Fibroblast of skin of scalp (primary cell): ENCODE data around the gene MGST1.
"Not testable (repeated sequence)": the region's sequence is repeated elsewhere in the genome, so short reads cannot be mapped to it uniquely, and the experiment has no call there.

Experiments
- DNase-seq: peaks from one replicate; pipeline ENCODE4 v3.0.0-alpha.2; 2013

MGST1 gene

GRCh38 chr12:16352481-16352880 lies 5.0 kb downstream of the MGST1 start:
- DNase-seq = peak; percentile 76

GRCh38 chr12:16358878-16359277 lies 11.4 kb downstream of the MGST1 start:
- DNase-seq = no peak

- DNase-seq = peak; percentile 58
Observed at GRCh38 chr12:16359512-16360491, 12.4 kb downstream of the MGST1 start.

GRCh38 chr12:16361142-16361783 lies 13.8 kb downstream of the MGST1 start:
- DNase-seq = no peak

DNA sequence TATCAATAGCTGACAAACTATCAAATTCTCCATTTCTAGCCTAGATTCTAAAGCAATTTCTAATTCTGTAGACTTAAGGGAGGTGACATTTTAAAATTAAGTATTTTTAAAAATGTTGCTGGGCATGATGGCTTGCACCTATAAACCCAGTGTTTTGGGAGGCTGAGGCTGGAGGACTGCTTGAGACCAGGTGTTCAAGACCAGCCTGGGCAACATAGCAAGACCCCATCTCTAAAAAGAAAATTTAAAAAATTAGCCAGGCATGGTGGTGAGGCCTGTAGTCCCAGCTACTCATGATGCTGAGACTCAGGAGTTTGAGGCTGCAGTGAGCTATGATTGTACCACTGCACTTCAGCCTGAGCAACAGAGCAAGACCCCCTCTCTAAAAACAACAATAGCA lies 15.1 kb downstream of the MGST1 start:
- no peak for DNase-seq

DNA sequence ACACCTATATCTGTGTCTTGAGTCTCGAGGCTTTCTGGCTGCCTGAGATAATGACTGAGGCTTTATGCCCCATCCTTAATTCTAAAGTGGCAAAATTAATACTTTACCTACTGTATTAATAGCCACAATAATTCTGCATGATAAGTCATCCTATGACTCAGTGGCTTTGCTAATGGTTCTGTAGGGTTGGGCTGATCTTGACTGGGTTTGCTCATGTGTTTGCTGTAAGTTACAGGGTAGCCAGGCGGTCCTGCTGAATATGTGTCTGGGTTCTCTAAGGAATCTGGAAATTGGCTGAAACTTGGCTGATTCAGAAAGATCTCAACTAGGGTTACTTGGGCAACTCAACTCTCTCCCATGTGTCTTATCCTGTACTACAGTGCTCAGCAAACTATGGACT lies 21.7 kb downstream of the MGST1 start:
- DNase-seq = no peak

DNA sequence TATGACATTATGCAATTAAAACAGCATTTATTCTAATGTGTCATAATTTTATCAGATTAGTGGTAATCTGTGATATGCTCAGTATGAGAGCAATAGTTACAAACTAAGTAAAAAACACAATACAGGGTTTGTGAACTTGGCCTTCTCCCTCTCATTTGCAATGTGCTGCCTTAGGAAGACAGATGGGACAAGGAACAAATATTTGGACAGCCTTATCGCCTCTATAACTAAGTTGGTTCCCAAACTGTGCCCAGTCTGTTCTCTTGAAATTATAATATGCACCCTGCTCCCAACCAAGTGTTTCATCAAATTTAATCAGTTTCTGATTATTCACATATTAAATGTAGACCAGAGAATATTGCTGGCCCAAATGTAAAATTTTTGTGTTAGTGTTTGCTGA lies 22.7 kb downstream of the MGST1 start:
- no peak for DNase-seq

- not testable (repeated sequence) for DNase-seq
Observed at GRCh38 chr12:16382652-16383312, 35.3 kb downstream of the MGST1 start.

- DNase-seq = no peak
Observed at GRCh38 chr12:16384732-16385131, 37.3 kb downstream of the MGST1 start.

DNA sequence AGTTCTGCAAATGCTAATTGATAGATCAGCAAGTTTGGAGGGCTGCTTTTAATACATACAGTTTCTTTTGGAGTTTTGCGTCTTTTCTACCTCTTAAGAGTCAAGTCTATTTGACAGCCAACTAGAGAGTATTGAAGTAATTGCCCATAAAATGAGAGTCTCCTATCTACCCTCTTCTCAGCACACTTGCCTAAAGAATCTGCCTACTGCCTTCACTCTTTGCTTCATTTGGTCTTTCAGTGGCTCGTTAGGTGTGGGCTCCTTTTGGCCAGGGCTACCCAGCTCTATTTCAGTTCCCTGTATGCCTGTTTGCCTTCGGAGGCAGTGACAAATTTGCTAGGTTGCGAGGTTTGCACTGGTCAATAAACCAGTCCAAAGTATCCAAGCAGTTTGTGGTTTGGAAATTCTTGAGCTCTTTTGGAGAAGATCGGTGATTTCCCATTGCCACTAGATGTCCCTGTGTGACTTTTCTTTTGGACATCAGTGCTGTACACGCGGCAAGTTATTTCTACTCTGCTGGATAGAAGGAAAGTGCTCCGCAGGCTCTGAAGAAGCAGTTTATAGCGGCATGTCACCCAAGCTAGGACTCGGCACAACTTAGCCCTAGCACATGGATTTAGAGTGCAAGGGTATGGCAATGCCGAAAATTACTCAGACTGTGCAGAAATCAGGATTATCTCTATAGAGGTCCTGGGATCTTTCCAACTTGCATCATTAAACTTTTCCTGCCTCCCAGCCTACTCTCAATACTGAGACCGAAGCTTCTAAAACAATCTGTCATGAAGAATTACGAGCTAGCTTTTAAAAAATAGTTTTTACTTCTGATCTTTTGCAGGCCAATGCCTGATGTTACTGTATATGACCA lies 38.6 kb downstream of the MGST1 start:
- peak; percentile 59 for DNase-seq

GRCh38 chr12:16387919-16388318 lies 40.5 kb downstream of the MGST1 start:
- DNase-seq = no peak

GRCh38 chr12:16389594-16389993 lies 42.1 kb downstream of the MGST1 start:
- peak; percentile 19 for DNase-seq

- DNase-seq = no peak
Observed at GRCh38 chr12:16392846-16393535, 45.5 kb downstream of the MGST1 start.

DNA sequence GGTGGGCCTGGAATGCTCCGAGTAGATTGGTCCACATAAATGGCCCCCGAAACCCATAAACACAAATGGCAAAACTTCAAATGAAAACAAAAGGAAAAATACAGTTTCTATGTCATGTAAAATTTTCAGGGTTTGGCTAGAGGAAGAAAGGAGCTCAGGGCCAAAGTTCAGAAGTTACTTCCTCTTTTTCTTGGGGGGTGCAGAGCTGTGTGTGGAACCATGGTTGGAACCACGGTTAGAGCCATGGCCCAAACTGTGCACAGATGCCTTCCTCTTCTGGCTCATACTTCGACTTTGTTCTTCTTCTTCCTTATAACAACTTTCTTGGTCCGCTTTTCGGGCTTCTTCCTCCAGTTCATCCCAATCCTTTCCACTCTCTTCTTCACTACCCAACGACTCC lies 51.7 kb downstream of the MGST1 start:
- no peak for DNase-seq

GRCh38 chr12:16401835-16402234 lies 54.4 kb downstream of the MGST1 start:
- DNase-seq = not testable (repeated sequence)

DNA sequence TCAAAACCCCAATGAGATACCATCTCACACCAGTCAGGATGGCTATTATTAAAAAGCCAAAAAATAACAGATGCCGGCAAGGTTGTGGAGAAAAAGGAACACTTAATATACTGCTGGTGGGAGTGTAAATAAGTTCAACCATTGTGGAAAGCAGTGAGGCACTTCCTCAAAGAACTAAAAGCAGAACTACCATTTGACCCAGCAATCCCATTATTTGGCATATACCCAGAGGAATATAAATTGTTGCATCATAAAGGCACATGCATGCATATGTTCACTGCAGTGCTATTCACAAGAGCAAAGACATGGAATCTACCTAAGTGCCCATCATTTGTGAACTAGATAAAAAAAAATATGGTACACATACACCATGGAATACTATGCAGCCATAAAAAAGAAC lies 59.9 kb downstream of the MGST1 start:
- no peak for DNase-seq
